ENCODE measurements around the gene TTC22.

TTC22 gene

DNA sequence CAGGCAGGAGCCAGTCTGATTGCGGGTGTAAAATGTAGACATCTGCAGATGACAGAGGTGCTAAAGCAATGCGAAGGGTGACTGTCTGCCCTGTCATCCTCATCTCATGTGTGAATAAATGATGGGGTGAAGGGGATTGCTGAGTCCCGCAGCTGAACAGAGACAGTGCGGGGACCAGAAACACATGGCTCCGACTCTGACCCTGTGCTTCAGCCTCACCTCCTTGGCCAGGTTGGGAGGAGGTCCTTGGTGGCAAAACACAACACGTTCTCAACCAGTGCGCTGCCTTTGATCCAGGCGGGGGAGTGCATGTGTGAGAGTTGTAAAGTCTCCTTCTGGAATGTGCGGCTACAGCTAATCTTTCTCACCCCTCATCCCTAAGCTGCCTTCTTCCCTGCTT, 32.0 kb upstream of the TTC22 start:
- DNase-seq: no peak

DNA sequence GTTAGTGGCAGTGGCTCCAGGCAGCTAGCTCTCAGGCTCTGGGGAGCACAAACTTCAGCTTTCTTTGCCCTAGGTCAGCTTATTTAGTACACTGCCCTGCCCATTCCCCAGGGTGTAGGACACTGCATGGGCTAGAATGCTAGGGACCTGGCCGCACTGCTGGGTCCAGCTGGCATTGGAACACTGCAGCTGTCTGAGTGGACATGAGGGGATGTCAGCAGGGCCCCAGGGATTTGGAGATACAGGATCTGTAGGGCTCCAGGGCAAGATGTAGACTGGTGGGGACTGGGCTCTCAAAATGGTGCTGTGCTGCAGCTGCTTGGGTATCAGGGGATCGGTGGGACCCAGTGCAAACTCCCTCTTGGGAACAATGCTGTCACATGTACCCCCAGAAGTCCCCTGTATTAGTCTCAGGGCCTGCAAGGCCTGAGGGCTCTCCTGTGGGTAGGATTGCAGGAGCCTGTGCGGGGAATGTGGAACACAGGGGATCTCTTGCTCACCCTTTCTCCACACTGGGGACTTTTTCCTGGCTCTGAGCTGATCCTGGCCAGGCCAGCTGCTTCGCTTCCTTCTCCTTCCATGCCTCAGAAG, 25.2 kb upstream of the TTC22 start:
- DNase-seq: no peak

GRCh38 chr1:54825696-54826095, 24.6 kb upstream of the TTC22 start:
- DNase-seq: no peak

GRCh38 chr1:54823670-54824069, 22.5 kb upstream of the TTC22 start:
- DNase-seq: no peak

- DNase-seq: no peak
Measured at GRCh38 chr1:54819733-54820132, 18.6 kb upstream of the TTC22 start.

- DNase-seq: no peak
Measured at GRCh38 chr1:54819195-54819536, 18.0 kb upstream of the TTC22 start.

- no peak for DNase-seq
Measured at GRCh38 chr1:54818461-54819194, 17.5 kb upstream of the TTC22 start.

DNA sequence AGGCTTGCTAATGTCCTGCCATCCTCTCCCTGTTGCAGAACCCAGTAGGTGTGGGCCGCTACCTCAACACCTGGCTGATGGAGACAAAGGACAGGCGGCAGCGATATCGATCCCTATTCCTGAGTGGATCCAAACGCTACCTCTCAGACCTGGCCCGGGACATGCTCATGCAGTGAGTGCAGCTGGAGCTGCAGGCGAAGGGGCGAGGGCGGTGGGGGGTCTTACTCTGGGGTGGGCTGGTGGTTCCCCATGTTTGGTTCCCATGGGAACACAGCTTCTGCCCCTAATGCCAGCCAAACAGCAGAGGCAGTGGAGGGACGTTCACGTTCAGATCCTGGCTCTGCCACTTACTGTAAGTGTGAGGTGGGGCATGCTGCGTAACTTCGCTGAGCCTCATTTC, 15.8 kb upstream of the TTC22 start:
- no peak for DNase-seq

DNA sequence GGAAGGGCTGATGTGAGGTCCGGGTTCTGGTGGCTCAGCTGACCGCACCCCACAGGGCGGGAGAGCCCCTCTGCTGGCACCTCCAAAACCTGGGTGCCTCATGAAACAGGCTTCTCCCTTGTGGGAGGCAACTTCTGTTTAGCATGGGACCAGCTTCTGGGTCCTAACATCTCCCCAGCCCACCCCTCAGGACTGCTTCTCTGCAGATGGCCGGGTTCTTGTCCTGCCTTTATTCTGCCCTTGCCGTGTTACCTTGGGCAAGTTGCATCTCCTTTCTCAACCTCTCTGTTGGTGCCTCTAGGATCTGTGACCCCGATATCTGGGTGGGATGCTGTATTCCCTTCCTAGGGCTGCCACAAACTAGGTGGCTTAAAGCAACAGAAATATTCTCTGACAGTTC, 15.0 kb upstream of the TTC22 start:
- DNase-seq: no peak

GRCh38 chr1:54815086-54815876, 14.2 kb upstream of the TTC22 start:
- no peak for DNase-seq

- no peak for DNase-seq
Measured at GRCh38 chr1:54814571-54814970, 13.4 kb upstream of the TTC22 start.

- DNase-seq: no peak
Measured at GRCh38 chr1:54814126-54814498, 13.0 kb upstream of the TTC22 start.

DNA sequence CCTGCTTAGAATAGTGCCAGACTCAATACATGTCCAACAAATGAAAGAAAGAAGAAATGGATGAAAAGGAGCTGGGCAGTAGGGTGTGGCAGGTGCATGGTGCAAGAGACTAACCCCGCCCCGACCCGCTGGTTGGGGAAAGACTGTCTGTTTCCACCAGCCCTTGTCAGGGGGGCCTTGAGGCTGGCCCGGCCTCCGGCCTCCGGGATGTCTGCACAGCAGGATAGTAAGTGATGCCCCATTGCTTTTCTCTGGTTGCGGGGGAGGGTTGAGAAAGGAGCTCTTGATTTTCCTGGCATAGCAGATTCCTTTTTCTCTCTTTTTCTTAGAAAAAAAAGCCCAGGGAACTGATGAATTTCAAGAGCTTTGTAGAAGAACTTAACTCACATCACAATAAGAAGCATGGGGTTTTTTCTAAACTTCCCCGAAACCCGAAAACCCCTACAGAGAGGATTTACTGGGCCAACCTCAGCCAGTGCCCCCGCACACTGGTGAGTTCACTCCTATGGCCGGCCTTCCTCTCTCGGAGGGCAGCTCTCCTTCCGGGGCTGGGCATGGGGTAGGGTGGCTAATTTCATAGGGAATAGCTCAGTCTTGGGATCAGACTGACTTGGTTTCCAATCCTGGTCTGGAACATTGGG, 12.5 kb upstream of the TTC22 start:
- no peak for DNase-seq

DNA sequence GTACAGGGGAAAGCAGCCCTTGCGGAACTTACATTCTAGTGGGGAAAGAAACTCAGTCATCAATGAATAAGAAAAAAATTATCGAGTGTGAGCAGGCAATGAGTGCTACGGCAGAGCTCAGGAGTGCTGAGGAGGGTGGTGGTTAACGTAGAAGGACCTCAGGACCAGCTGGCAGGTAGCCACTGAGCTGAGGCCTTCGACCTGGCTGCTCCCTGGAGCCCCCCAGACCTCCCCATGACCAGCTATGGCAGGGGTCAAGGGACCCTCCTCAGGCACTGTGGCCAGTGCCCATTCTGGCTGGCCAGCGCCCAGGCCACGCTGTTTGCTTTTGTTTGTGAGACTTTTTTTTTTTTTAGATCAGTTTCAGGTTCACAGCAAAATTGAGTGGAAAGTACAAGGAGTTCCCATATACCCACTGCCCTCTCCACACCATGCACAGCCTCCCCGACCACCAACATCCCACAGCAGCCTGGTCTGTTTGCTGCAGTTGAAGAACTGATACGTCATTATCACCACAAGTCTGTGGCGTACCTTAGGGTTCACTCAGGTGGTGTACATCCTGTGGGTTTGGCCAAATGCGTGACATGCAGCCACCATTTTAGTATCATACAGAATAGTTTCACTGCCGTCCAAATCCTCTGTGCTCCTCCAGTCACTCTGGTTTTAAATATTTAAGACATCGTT, 11.8 kb upstream of the TTC22 start:
- no peak for DNase-seq

DNA sequence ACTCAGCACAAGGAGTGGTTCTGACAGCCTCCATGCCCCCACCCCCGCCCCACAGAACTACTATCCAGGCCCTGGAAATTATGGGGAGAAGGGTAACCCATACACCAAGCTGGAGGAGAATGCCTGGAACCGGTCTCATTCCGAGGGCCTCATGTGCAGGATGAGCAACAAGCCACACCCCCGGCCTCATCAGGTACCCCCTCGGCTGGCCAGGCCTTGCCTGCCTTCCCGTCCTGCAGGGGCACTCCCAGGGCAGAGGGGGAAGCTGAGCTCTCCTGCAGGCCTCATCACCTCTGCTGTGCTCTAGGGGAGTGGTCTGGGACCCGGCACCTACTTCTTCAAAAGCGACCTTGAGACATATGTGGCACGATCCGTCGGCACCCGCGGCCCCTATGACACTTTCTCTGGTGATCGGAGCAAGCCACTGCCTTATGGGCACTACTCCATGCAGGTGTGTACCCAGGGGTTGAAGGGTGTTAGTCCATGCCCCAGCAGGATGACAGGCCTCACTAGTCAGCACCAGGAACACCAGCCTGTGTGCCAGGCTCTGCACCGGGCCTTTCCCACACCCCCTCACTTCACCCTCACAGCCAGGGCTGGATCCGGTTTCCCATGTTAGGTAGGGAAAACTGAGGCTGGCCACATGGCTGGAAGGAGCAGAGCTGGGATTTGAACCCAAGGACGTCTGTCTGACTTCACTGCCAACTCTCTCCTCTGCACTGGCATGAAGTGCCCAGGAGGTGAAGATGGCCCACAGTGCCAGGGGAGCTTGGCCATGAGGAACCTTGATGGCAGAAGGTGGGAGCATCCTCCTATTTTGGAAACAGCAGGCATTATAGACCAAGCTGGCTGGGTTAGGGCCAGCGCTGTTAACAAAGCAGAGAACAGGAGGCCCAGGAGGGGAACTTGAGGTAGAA, 10.9 kb upstream of the TTC22 start:
- no peak for DNase-seq

DNA sequence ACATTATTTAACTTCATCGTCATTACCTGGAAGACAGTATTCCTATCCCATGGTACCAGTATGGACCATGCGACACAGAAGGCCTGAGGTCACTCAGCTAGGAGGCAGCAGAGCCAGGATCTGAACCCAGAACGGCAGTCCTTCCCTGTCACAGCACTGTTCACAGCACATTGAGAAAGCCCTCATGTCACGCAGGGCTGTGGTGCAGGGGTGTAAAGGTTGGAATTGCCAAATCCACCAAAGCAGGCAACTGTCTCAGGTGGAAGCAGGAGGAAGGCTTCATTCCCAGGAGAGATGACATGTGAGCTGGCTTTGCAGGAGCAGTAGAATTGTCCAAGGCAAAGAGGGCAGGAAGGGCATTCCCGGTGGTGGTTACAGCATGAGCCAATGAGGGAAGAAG, 9.9 kb upstream of the TTC22 start:
- DNase-seq: no peak

GRCh38 chr1:54810153-54810942, 9.2 kb upstream of the TTC22 start:
- DNase-seq: no peak

- no peak for DNase-seq
Measured at GRCh38 chr1:54809496-54810074, 8.5 kb upstream of the TTC22 start.

DNA sequence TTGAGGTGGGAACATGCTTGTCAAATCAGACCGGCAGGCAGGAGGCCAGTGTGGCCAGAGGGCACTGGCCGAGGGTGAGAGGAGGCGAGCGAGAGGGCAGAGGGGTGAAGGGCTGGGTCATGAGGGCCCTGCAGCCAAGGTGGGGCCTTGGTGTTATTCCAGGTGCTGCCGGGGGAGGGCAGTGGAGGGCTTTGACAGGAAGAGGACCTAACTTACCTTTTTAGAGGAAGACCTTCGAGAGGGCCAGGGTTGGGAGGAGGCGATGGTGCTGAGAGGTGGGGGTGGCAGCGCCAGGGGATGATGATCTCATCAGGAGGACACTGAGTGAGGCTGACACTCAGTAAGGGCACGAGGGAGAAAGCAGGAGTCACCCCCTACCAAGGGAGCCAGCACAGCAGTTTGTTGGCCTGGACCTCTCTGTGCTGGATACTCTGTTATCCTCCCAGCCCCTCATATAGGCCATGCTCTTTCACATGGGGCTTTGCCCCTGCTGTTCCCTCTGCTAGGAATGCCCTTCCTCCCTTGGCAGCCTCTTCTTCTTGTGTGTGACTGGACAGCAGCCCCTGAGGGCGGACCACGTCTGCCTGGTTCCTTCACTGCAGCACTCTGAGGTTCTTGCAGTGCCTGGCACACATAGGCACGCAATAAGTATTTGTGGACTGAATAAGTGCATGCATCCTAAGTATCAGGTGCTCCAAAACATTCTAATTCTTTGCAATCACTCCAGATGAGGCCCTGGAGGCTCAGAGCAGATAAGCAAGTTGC, 7.5 kb upstream of the TTC22 start:
- no peak for DNase-seq

DNA sequence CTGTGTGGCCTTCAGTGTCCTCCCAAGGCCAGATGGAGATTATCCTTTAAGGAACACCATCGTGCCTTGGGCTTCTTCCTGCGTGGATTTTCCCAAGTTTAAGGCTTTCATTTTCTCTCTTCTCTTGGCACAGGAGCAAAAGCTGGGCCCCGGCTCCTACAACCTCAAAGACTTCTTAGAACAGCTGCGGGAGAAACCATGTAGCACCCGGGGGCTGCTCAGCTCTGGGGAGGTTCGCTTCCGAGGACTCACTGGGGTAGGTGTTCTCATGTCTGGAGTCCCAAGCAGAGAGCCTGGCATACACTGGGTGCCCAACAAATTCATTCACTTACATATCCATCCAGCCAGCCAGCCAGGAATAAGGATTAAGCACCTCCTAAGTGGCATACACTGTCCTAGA, 6.6 kb upstream of the TTC22 start:
- DNase-seq: no peak

Data from NCI-H187 treated with DMSO at 0.1 percent for 48 hours (cell line).